ENCODE results near the gene SHC2.

The SHC2 gene

DNA sequence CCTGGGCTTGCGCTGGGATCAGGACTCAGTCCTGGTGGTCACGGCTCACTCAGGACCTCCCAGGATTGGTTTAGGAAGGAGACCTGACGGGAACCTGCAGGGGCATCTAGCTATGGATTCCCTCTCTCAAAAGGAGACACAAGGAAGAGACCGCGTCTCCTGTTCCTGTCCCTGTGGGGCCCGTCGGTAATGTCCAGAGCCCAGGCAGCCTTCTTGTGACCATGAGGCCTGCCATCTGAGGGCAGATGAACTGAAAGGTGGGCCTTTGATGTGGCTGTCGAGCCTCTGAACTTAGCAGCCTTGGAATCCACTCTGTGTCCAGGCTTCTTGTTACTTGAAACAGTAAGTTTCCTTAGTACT, 84.7 kb downstream of the SHC2 start (continued):
- TF ChIP-seq, protein P1, sequence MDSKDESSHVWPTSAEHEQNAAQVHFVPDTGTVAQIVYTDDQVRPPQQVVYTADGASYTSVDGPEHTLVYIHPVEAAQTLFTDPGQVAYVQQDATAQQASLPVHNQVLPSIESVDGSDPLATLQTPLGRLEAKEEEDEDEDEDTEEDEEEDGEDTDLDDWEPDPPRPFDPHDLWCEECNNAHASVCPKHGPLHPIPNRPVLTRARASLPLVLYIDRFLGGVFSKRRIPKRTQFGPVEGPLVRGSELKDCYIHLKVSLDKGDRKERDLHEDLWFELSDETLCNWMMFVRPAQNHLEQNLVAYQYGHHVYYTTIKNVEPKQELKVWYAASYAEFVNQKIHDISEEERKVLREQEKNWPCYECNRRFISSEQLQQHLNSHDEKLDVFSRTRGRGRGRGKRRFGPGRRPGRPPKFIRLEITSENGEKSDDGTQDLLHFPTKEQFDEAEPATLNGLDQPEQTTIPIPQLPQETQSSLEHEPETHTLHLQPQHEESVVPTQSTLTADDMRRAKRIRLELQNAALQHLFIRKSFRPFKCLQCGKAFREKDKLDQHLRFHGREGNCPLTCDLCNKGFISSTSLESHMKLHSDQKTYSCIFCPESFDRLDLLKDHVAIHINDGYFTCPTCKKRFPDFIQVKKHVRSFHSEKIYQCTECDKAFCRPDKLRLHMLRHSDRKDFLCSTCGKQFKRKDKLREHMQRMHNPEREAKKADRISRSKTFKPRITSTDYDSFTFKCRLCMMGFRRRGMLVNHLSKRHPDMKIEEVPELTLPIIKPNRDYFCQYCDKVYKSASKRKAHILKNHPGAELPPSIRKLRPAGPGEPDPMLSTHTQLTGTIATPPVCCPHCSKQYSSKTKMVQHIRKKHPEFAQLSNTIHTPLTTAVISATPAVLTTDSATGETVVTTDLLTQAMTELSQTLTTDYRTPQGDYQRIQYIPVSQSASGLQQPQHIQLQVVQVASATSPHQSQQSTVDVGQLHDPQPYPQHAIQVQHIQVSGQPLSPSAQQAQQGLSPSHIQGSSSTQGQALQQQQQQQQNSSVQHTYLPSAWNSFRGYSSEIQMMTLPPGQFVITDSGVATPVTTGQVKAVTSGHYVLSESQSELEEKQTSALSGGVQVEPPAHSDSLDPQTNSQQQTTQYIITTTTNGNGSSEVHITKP (tag by site-specific recombination; IDR thresholded peaks at IDR 0.05): no peak

DNA sequence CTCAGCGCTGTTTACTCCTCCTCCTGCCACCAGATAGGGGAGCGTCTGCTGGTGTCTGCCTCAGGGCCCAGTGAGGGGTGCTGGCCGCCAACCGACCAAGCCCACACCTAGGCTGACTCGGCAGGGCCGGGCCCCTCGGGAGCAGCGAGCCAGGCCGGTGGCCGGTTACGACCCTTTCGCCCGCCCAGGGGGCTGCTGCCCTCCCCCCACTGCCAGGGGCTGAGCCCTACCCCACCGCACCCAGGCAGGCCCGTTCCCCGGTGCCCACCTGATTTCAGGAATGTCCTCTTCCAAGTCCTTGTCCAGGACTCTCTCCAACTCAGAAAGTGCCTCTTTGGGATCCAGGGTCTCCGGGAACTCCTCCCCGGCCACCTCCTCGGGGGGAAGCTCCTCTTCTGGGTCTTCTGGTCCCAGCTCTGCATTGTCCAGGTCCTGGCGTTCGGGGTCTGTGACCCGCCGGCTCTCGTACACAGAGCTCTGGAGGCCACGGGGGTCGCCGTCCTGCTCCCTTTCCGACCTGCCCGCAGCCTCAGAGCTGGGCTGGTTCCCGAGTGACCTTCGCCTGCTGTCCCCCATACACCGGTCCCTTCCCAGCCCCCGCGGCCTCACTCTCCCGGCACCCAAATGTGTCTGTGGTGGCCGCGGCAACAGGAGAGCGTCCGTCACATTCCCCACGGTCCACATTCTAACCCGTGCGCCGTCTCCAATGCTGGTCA, 85.3 kb downstream of the SHC2 start:
- H3K9me3 ChIP-seq (ENCODE audit: control insufficient read depth, insufficient read depth, low read depth, low read length): no peaks in the 10 kb centered on the region
- no peaks in the 10 kb centered on the region for H3K4me1 ChIP-seq (ENCODE audit: control insufficient read depth, insufficient read depth, low read length)
- POLR2A ChIA-PET: no interaction called here

DNA sequence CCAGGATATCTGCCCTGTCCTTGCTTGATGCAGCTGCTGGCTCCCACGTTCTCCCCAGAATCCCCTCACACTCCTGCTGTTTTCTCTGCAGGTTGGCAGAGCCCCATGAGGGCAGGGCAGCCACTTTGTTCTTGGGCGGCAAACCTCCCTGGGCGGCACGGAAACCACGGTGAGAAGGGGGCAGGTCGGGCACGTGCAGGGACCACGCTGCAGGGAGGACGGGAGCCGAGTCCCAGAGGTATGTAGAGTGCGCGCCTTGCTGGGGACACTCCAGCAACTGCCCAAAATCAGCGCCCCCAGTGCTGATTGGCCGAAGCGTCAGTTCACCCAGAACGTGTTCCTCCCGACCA, 86.0 kb downstream of the SHC2 start:
- POLR2A ChIA-PET: interaction anchor here (0.6 kb wide), 1 partner anchor 199 kb away, joined by 3 read pairs; no protein-coding TSS in a partner anchor
- Histone ChIP-seq H3K9me3 (ENCODE audit: control insufficient read depth, insufficient read depth, low read depth, low read length) (no peaks in the 10 kb centered on the region), H3K27ac (ENCODE audit: extremely low read depth, low read depth, low read length) (no peak overlapping the region), H3K36me3 (ENCODE audit: control insufficient read depth in 2 of 2, insufficient read depth in 1 of 2, low read length in 2 of 2) (no peaks in the 10 kb centered on the region), H3K4me1 (ENCODE audit: control insufficient read depth, insufficient read depth, low read length) (no peaks in the 10 kb centered on the region), H3K4me3 (ENCODE audit: low read depth, low read length) (no peak overlapping the region)
- CTCF ChIA-PET: no interaction called here
- TF ChIP-seq, protein P2, sequence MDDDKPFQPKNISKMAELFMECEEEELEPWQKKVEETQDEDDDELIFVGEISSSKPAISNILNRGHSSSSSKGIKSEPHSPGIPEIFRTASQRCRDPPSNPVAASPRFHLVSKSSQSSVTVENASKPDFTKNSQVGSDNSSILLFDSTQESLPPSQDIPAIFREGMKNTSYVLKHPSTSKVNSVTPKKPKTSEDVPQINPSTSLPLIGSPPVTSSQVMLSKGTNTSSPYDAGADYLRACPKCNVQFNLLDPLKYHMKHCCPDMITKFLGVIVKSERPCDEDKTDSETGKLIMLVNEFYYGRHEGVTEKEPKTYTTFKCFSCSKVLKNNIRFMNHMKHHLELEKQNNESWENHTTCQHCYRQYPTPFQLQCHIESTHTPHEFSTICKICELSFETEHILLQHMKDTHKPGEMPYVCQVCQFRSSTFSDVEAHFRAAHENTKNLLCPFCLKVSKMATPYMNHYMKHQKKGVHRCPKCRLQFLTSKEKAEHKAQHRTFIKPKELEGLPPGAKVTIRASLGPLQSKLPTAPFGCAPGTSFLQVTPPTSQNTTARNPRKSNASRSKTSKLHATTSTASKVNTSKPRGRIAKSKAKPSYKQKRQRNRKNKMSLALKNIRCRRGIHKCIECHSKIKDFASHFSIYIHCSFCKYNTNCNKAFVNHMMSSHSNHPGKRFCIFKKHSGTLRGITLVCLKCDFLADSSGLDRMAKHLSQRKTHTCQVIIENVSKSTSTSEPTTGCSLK (tag by site-specific recombination; IDR thresholded peaks at IDR 0.05): no peak
- TF ChIP-seq ZNF514 (tag by site-specific recombination; IDR thresholded peaks at IDR 0.05) (no peak), SALL2 (tag by site-specific recombination; IDR thresholded peaks at IDR 0.05; ENCODE audit: borderline replicate concordance) (no peak), ZNF324 (tag by site-specific recombination; IDR thresholded peaks at IDR 0.05) (no peak), ZNF791 (tag by site-specific recombination; IDR thresholded peaks at IDR 0.05) (no peak)
- TF ChIP-seq, protein P3, sequence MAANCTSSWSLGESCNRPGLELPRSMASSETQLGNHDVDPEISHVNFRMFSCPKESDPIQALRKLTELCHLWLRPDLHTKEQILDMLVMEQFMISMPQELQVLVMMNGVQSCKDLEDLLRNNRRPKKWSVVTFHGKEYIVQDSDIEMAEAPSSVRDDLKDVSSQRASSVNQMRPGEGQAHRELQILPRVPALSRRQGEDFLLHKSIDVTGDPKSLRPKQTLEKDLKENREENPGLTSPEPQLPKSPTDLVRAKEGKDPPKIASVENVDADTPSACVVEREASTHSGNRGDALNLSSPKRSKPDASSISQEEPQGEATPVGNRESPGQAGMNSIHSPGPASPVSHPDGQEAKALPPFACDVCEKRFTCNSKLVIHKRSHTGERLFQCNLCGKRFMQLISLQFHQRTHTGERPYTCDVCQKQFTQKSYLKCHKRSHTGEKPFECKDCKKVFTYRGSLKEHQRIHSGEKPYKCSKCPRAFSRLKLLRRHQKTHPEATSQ (tag by site-specific recombination; IDR thresholded peaks at IDR 0.05): no peak
- TF ChIP-seq, protein P4, sequence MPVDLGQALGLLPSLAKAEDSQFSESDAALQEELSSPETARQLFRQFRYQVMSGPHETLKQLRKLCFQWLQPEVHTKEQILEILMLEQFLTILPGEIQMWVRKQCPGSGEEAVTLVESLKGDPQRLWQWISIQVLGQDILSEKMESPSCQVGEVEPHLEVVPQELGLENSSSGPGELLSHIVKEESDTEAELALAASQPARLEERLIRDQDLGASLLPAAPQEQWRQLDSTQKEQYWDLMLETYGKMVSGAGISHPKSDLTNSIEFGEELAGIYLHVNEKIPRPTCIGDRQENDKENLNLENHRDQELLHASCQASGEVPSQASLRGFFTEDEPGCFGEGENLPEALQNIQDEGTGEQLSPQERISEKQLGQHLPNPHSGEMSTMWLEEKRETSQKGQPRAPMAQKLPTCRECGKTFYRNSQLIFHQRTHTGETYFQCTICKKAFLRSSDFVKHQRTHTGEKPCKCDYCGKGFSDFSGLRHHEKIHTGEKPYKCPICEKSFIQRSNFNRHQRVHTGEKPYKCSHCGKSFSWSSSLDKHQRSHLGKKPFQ (tag by site-specific recombination; IDR thresholded peaks at IDR 0.05): no peak
- TF ChIP-seq, protein P5, sequence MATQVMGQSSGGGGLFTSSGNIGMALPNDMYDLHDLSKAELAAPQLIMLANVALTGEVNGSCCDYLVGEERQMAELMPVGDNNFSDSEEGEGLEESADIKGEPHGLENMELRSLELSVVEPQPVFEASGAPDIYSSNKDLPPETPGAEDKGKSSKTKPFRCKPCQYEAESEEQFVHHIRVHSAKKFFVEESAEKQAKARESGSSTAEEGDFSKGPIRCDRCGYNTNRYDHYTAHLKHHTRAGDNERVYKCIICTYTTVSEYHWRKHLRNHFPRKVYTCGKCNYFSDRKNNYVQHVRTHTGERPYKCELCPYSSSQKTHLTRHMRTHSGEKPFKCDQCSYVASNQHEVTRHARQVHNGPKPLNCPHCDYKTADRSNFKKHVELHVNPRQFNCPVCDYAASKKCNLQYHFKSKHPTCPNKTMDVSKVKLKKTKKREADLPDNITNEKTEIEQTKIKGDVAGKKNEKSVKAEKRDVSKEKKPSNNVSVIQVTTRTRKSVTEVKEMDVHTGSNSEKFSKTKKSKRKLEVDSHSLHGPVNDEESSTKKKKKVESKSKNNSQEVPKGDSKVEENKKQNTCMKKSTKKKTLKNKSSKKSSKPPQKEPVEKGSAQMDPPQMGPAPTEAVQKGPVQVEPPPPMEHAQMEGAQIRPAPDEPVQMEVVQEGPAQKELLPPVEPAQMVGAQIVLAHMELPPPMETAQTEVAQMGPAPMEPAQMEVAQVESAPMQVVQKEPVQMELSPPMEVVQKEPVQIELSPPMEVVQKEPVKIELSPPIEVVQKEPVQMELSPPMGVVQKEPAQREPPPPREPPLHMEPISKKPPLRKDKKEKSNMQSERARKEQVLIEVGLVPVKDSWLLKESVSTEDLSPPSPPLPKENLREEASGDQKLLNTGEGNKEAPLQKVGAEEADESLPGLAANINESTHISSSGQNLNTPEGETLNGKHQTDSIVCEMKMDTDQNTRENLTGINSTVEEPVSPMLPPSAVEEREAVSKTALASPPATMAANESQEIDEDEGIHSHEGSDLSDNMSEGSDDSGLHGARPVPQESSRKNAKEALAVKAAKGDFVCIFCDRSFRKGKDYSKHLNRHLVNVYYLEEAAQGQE (tag by site-specific recombination; IDR thresholded peaks at IDR 0.05): no peak

More for the DNA sequence above, 85.3 kb downstream of the SHC2 start:
- Histone ChIP-seq H3K4me3 (ENCODE audit: low read depth, low read length) (no peak overlapping the region), H3K36me3 (ENCODE audit: control insufficient read depth in 2 of 2, insufficient read depth in 1 of 2, low read length in 2 of 2) (no peaks in the 10 kb centered on the region), H3K27ac (ENCODE audit: extremely low read depth, low read depth, low read length) (no peak overlapping the region)
- CTCF ChIA-PET: no interaction called here
- no peak for TF ChIP-seq ZNF416 (tag by site-specific recombination; IDR thresholded peaks at IDR 0.05)

All from HEK293 (cell line).